SK-N-SH treated with all-trans-retinoic acid at 6 μM for 48 hours (cell line): ENCODE measurements around the gene EMC9.

Source experiments
- RARB ChIP-seq: fragments of 250-450 bp; sonication (Bioruptor Pico); IDR thresholded peaks from 2 replicates; pipeline ENCODE4 v1.8.0; 2021; ENCODE audit warnings: mild to moderate bottlenecking, moderate library complexity
- ZC3H10 ChIP-seq: fragments of 250-450 bp; sonication (Bioruptor Pico); IDR thresholded peaks from 2 replicates; pipeline ENCODE4 v1.5.1; 2021; ENCODE audit warnings: mild to moderate bottlenecking, moderate library complexity
- TF ChIP-seq, protein P1 (sequence below): fragments of 250-450 bp; sonication (Bioruptor Pico); IDR thresholded peaks from 2 replicates; pipeline ENCODE4 v1.8.0; 2021; ENCODE audit warnings: low read depth, mild to moderate bottlenecking, moderate library complexity, borderline replicate concordance

DNA sequence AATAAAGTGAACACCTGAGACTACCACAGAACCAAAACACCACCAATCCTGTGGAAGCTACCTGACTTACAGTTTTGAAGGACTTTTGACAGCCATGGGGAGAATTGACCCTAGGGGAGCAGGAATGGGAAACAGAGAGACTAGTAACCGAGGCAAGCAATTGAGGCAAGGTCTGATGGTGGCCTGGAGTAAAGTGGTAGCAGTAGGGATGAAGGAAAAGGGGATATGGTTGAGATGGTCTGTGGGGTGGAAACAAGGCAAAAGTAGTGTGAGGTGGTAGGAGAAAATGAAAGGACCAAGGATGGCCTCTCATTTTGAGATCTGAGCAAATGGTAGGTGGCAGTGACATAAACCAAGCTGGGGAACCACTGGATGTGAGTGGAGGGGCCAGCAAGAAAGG, 15.4 kb upstream of the EMC9 start:
- TF ChIP-seq ZC3H10 (no peak), RARB (CRISPR knock-in tag) (no peak)
- TF ChIP-seq, protein P1, sequence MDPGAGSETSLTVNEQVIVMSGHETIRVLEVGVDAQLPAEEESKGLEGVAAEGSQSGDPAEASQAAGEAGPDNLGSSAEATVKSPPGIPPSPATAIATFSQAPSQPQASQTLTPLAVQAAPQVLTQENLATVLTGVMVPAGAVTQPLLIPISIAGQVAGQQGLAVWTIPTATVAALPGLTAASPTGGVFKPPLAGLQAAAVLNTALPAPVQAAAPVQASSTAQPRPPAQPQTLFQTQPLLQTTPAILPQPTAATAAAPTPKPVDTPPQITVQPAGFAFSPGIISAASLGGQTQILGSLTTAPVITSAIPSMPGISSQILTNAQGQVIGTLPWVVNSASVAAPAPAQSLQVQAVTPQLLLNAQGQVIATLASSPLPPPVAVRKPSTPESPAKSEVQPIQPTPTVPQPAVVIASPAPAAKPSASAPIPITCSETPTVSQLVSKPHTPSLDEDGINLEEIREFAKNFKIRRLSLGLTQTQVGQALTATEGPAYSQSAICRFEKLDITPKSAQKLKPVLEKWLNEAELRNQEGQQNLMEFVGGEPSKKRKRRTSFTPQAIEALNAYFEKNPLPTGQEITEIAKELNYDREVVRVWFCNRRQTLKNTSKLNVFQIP (CRISPR knock-in tag) = no peak
